ENCODE data around the gene IREB2.

IREB2 gene

DNA sequence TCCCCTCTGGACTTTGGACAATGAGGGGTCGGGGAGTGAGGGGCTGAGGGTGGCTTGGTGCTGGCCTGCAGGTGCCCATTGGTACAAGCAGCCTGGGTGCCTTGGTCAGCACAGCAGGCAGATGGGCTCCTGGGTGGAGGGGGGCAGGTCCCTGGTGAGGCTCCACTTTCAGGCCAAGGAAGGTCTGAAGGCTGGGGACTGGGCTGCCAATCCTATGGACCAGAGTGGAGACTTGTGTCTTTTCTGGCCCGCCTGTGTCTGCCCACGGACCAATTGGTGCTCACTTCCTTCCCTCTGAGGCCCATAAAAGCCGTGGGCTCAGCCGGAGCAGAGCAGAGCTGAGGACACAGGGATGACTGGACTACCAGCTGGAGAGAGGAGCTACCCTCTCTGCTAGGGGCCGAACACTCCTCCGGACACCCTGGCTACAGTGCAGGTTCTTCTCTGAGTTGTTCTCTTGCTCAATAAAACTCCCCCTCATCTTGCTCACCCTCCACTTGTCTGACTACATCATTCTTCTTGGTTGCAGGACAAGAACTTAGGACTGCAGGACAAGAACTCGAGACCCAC lies 31.9 kb upstream of the IREB2 start:
- Histone ChIP-seq H3K27ac (ENCODE audit: insufficient read depth, low read length, poor library complexity, severe bottlenecking) (no peak overlapping the region), H3K36me3 (ENCODE audit: control insufficient read depth, insufficient read depth, low read length) (no peaks in the 10 kb centered on the region), H3K4me3 (ENCODE audit: insufficient read depth, low read depth, low read length, poor library complexity, severe bottlenecking) (no peak overlapping the region), H3K27me3 (replicated peaks; ENCODE audit: control insufficient read depth, insufficient read depth, low read length, poor library complexity, severe bottlenecking) (no peaks in the 10 kb centered on the region), H3K9me3 (ENCODE audit: control insufficient read depth, low read length) (no peaks in the 10 kb centered on the region), H3K4me1 (ENCODE audit: control insufficient read depth, insufficient read depth, low read length, poor library complexity, severe bottlenecking) (no peaks in the 10 kb centered on the region)
- DNase-seq = no peak

DNA sequence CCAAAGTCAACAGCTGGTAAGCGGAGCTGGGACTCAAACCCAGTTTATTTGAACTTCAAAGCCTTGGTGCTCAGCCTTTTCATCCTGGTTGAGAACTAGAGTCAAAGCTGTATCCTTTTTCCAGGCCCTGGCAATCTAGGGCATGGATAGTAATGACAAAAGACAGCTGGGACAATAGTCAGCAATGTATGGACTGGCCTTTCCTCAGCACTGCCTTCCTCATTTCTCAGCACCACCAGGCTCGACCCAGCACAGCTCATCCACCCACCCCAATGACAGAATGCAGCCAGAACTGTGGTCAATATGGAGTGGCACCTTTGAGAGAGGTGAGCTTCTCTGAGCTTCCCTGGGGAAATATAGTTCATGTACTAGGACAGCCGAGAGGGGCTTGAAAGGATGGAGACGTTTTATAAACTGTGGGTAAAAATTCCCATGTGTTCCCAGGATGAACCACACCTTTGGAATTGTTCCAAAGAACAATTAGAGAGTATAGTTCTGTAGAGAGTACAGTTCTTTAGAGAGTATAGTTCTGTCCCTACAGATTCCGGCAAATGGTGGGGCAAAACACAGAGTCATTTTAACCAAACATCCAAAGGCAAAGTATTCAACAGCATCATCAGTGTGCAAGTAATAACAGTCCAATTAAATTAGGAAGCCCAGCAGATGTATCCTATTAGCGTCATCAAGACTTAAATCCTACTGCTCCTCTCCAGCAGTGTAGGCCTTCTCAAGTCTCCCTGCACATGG lies 30.2 kb upstream of the IREB2 start:
- H3K27me3 ChIP-seq (replicated peaks; ENCODE audit: control insufficient read depth, insufficient read depth, low read length, poor library complexity, severe bottlenecking) = no peaks in the 10 kb centered on the region
- no peaks in the 10 kb centered on the region for H3K9me3 ChIP-seq (ENCODE audit: control insufficient read depth, low read length)
- no peak for DNase-seq
- no peak overlapping the region for H3K27ac ChIP-seq (ENCODE audit: insufficient read depth, low read length, poor library complexity, severe bottlenecking)
- H3K4me3 ChIP-seq (ENCODE audit: insufficient read depth, low read depth, low read length, poor library complexity, severe bottlenecking) = no peak overlapping the region
- no peaks in the 10 kb centered on the region for H3K36me3 ChIP-seq (ENCODE audit: control insufficient read depth, insufficient read depth, low read length)
- H3K4me1 ChIP-seq (ENCODE audit: control insufficient read depth, insufficient read depth, low read length, poor library complexity, severe bottlenecking) = no peaks in the 10 kb centered on the region

DNA sequence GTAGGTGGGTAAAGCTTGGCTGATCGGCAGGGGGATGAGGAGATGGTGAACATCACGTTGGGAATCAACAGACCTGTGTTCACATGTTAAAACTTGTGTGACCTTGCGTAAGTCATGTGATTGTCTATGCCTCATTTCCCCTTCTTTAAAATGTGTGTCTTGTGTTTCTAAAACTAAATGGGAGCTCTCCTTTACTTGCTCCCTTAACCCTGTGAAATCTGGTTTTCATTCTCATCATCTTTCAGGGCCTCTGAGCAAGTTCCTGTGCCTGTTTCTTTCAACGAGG lies 29.7 kb upstream of the IREB2 start:
- Histone ChIP-seq H3K36me3 (ENCODE audit: control insufficient read depth, insufficient read depth, low read length) (no peaks in the 10 kb centered on the region), H3K9me3 (ENCODE audit: control insufficient read depth, low read length) (no peaks in the 10 kb centered on the region)
- no peak for DNase-seq

DNA sequence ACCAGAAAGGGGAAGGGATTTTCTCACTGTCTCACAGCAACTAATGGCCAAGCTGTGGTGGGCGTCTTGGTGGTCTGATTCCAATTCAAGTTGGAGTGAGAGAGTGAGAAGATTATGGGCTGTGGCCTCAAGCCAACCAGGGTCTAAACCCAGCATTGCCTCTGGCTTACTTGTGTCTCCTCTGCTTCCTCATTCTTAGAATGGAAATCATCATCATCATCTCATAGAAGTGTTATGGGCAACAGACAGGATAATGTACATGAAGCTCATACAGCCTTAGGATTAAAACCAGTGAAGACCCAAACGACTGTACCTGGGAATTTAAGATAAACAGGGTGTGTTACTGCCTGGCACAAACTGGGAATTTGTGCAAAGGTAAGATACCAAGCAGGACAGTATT lies 29.1 kb upstream of the IREB2 start:
- no peak for DNase-seq
- H3K4me3 ChIP-seq (ENCODE audit: insufficient read depth, low read depth, low read length, poor library complexity, severe bottlenecking) = no peak overlapping the region
- no peaks in the 10 kb centered on the region for H3K27me3 ChIP-seq (replicated peaks; ENCODE audit: control insufficient read depth, insufficient read depth, low read length, poor library complexity, severe bottlenecking)
- no peaks in the 10 kb centered on the region for H3K4me1 ChIP-seq (ENCODE audit: control insufficient read depth, insufficient read depth, low read length, poor library complexity, severe bottlenecking)
- no peak overlapping the region for H3K27ac ChIP-seq (ENCODE audit: insufficient read depth, low read length, poor library complexity, severe bottlenecking)
- no peaks in the 10 kb centered on the region for H3K9me3 ChIP-seq (ENCODE audit: control insufficient read depth, low read length)
- H3K36me3 ChIP-seq (ENCODE audit: control insufficient read depth, insufficient read depth, low read length) = no peaks in the 10 kb centered on the region

More for the DNA sequence above, 29.7 kb upstream of the IREB2 start:
- Histone ChIP-seq H3K27me3 (replicated peaks; ENCODE audit: control insufficient read depth, insufficient read depth, low read length, poor library complexity, severe bottlenecking) (no peaks in the 10 kb centered on the region), H3K27ac (ENCODE audit: insufficient read depth, low read length, poor library complexity, severe bottlenecking) (no peak overlapping the region), H3K4me3 (ENCODE audit: insufficient read depth, low read depth, low read length, poor library complexity, severe bottlenecking) (no peak overlapping the region), H3K4me1 (ENCODE audit: control insufficient read depth, insufficient read depth, low read length, poor library complexity, severe bottlenecking) (no peaks in the 10 kb centered on the region)

DNA sequence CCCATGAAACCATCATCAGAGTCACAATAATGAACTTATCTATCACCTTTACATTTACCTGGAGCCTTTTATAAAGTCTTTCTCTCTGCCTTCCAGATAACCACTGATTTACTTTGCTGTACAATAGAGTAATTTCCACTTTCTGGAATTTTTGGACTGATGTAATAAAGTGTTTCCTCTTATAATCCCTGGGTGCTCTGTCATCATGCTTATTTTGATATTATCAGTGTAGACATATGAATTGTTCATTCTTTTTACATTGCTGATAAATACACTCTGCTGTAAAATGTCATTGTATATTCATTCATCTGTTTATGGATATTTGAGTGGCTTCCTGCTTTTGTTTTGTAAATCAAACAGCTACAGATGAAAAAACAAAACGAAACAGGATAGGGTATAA lies 27.0 kb upstream of the IREB2 start:
- H3K9me3 ChIP-seq (ENCODE audit: control insufficient read depth, low read length) = no peaks in the 10 kb centered on the region
- H3K36me3 ChIP-seq (ENCODE audit: control insufficient read depth, insufficient read depth, low read length) = no peaks in the 10 kb centered on the region
- DNase-seq = no peak
- no peak overlapping the region for H3K4me3 ChIP-seq (ENCODE audit: insufficient read depth, low read depth, low read length, poor library complexity, severe bottlenecking)
- no peaks in the 10 kb centered on the region for H3K4me1 ChIP-seq (ENCODE audit: control insufficient read depth, insufficient read depth, low read length, poor library complexity, severe bottlenecking)
- H3K27me3 ChIP-seq (replicated peaks; ENCODE audit: control insufficient read depth, insufficient read depth, low read length, poor library complexity, severe bottlenecking) = no peaks in the 10 kb centered on the region
- H3K27ac ChIP-seq (ENCODE audit: insufficient read depth, low read length, poor library complexity, severe bottlenecking) = no peak overlapping the region

DNA sequence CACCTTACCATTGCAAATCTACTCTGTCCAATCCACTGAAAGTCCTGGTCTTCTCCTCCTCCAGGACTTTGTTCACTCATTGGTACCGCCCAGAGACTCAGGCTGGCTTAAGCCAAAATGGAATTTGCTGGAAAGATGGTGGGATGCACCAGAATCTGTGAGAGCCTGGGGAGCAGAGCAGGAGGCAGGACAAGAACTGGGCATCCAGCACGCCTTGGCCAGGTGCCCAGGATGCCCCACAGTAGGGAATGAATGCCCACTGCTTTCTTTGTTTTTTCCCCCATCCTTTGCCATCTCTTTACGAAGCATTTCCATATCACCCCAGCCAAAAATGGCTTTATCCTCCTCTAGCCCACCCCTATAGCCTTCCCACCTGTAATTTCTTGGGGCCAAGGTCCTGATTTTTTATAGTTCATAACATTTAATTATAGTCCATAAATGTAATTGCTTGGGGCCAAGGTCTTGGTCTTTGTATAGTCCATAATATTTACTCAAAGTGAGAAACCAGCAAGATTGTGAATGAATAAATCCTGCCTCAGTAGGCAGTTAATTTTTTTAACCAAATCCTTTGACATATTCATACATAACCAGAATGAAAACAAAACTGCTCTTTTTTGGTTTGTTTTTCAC lies 23.3 kb upstream of the IREB2 start:
- DNase-seq = no peak
- H3K4me1 ChIP-seq (ENCODE audit: control insufficient read depth, insufficient read depth, low read length, poor library complexity, severe bottlenecking) = no peaks in the 10 kb centered on the region
- H3K27me3 ChIP-seq (replicated peaks; ENCODE audit: control insufficient read depth, insufficient read depth, low read length, poor library complexity, severe bottlenecking) = no peaks in the 10 kb centered on the region
- H3K4me3 ChIP-seq (ENCODE audit: insufficient read depth, low read depth, low read length, poor library complexity, severe bottlenecking) = no peak overlapping the region
- no peak overlapping the region for H3K27ac ChIP-seq (ENCODE audit: insufficient read depth, low read length, poor library complexity, severe bottlenecking)
- no peaks in the 10 kb centered on the region for H3K9me3 ChIP-seq (ENCODE audit: control insufficient read depth, low read length)
- H3K36me3 ChIP-seq (ENCODE audit: control insufficient read depth, insufficient read depth, low read length) = no peaks in the 10 kb centered on the region

DNA sequence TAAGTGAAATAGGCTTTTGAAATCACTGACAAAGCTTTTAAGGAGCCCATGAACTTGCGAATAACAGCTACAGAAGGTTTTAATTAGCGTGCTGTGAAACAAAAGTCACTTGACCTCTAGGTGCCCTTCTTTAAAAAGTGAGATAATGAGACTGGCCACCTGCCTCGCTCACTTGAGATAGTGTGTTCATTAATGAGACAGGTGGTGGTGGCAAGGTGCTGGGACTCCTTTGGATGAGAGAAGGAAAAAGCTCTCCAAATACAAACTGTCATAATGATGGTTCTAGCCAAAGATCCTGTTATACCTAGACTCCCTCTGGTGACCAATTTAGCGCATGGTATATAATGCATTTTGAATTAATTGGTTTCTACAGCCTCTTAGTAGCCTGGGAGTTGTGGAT lies 22.7 kb upstream of the IREB2 start:
- H3K9me3 ChIP-seq (ENCODE audit: control insufficient read depth, low read length) = no peaks in the 10 kb centered on the region
- no peaks in the 10 kb centered on the region for H3K36me3 ChIP-seq (ENCODE audit: control insufficient read depth, insufficient read depth, low read length)
- no peak overlapping the region for H3K27ac ChIP-seq (ENCODE audit: insufficient read depth, low read length, poor library complexity, severe bottlenecking)
- no peak for DNase-seq
- H3K4me1 ChIP-seq (ENCODE audit: control insufficient read depth, insufficient read depth, low read length, poor library complexity, severe bottlenecking) = no peaks in the 10 kb centered on the region
- no peaks in the 10 kb centered on the region for H3K27me3 ChIP-seq (replicated peaks; ENCODE audit: control insufficient read depth, insufficient read depth, low read length, poor library complexity, severe bottlenecking)
- H3K4me3 ChIP-seq (ENCODE audit: insufficient read depth, low read depth, low read length, poor library complexity, severe bottlenecking) = no peak overlapping the region

DNA sequence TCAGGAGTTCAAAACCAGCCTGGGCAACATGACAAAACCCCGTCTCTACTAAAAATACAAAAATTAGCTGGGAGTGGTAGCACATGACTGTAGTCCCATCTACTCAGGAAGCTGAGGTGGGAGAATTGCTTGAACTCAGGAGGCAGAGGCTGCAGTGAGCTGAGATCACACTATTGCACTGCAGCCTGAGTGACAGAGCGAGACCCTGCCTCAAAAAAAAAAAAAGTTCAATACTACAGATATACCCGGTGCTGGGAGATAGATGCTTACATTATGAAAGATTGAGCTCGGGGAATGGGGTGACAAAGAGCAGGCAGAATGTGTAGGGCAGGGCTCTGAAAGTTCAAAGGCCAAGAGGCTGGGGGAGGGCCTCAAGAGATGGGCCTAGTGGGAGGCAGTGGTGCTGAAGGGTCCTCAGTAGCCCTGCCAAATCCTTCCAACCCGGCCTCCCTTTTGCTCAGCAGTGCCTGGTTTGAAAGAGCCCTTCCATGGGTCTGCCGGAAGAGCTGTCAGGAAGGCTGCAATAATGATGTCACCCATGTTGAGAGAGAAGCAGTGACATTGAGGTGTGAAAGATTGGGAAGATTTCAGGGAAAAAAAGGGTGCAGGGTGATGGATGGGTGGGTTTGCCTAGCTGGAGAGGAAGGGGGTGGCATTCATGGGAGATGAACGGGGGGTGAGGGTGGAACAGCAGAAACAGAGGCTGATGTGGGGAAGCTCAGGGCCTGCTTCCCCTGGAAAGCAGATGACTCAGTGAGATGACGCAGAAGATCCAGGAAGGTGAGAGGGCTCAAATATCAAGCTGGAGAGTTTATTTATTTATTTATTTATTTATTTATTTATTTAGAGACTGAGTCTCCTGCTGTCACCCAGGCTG lies 20.0 kb upstream of the IREB2 start:
- H3K36me3 ChIP-seq (ENCODE audit: control insufficient read depth, insufficient read depth, low read length) = no peaks in the 10 kb centered on the region
- H3K4me1 ChIP-seq (ENCODE audit: control insufficient read depth, insufficient read depth, low read length, poor library complexity, severe bottlenecking) = no peaks in the 10 kb centered on the region
- no peaks in the 10 kb centered on the region for H3K9me3 ChIP-seq (ENCODE audit: control insufficient read depth, low read length)
- no peaks in the 10 kb centered on the region for H3K27me3 ChIP-seq (replicated peaks; ENCODE audit: control insufficient read depth, insufficient read depth, low read length, poor library complexity, severe bottlenecking)
- H3K4me3 ChIP-seq (ENCODE audit: insufficient read depth, low read depth, low read length, poor library complexity, severe bottlenecking) = no peak overlapping the region
- H3K27ac ChIP-seq (ENCODE audit: insufficient read depth, low read length, poor library complexity, severe bottlenecking) = no peak overlapping the region
- no peak for DNase-seq

DNA sequence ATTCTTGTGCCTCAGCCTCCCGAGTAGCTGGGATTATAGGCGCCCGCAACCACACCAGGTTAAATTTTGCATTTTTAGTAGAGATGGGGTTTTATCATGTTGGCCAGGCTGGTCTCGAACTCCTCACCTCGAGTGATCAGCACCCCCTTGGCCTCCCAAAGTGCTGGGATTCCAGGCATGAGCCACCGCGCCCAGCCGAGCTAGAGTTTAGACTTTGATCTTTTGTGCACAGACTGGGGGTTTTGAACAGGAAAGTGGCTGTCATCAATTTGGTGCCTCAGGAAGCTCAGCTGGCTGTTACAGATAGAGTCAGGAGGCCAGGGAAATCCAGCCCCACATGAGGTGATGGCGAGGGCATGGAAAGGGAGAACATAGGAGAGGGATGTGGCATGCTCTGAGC lies 19.3 kb upstream of the IREB2 start:
- no peak overlapping the region for H3K4me3 ChIP-seq (ENCODE audit: insufficient read depth, low read depth, low read length, poor library complexity, severe bottlenecking)
- no peak for DNase-seq
- no peak overlapping the region for H3K27ac ChIP-seq (ENCODE audit: insufficient read depth, low read length, poor library complexity, severe bottlenecking)
- no peaks in the 10 kb centered on the region for H3K27me3 ChIP-seq (replicated peaks; ENCODE audit: control insufficient read depth, insufficient read depth, low read length, poor library complexity, severe bottlenecking)
- H3K4me1 ChIP-seq (ENCODE audit: control insufficient read depth, insufficient read depth, low read length, poor library complexity, severe bottlenecking) = no peaks in the 10 kb centered on the region
- no peaks in the 10 kb centered on the region for H3K9me3 ChIP-seq (ENCODE audit: control insufficient read depth, low read length)
- H3K36me3 ChIP-seq (ENCODE audit: control insufficient read depth, insufficient read depth, low read length) = no peaks in the 10 kb centered on the region

DNA sequence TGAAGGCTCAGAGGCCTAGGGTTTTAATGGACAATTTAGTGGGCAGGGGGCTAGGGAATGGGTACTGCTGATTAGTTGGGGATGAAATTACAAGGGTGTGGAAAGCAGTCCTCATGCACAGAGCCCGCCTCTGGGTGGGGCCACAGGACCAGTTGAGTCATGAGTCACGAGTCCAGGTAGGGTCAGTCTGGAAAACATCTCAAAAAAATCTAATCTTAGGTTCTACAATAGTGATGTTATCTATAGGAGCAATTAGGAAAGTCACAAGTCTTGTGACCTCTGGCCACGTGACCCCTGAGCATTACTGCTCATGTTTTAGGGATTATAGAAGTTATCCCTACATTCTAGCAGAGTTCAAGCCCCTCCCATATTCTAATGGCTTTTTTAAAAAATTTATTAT lies 18.6 kb upstream of the IREB2 start:
- no peaks in the 10 kb centered on the region for H3K9me3 ChIP-seq (ENCODE audit: control insufficient read depth, low read length)
- DNase-seq = no peak
- H3K27me3 ChIP-seq (replicated peaks; ENCODE audit: control insufficient read depth, insufficient read depth, low read length, poor library complexity, severe bottlenecking) = no peaks in the 10 kb centered on the region
- H3K36me3 ChIP-seq (ENCODE audit: control insufficient read depth, insufficient read depth, low read length) = no peaks in the 10 kb centered on the region
- H3K27ac ChIP-seq (ENCODE audit: insufficient read depth, low read length, poor library complexity, severe bottlenecking) = no peak overlapping the region
- no peak overlapping the region for H3K4me3 ChIP-seq (ENCODE audit: insufficient read depth, low read depth, low read length, poor library complexity, severe bottlenecking)
- H3K4me1 ChIP-seq (ENCODE audit: control insufficient read depth, insufficient read depth, low read length, poor library complexity, severe bottlenecking) = no peaks in the 10 kb centered on the region
